ENCODE measurements around the gene CEP131.

CEP131 gene

GRCh38 chr17:81234940-81235821 lies 12.4 kb upstream of the CEP131 start:
- no peak for TF ChIP-seq CTCF (IDR thresholded peaks at IDR 0.05; ENCODE audit: insufficient read depth, missing control alignments)
- FAIRE-seq = no peak
- DNase-seq (ENCODE audit: insufficient read length, low spot score) = no peak

- no peak for DNase-seq (ENCODE audit: insufficient read length, low spot score)
- no peak for FAIRE-seq
- TF ChIP-seq CTCF (IDR thresholded peaks at IDR 0.05; ENCODE audit: insufficient read depth, missing control alignments) = no peak
These were observed 11.7 kb upstream of the CEP131 start for GRCh38 chr17:81234506-81234855.

GRCh38 chr17:81233811-81234505 lies 11.2 kb upstream of the CEP131 start:
- no peak for DNase-seq (ENCODE audit: insufficient read length, low spot score)
- FAIRE-seq = no peak
- TF ChIP-seq CTCF (IDR thresholded peaks at IDR 0.05; ENCODE audit: insufficient read depth, missing control alignments) = no peak

GRCh38 chr17:81233316-81233715 lies 10.6 kb upstream of the CEP131 start:
- no peak for TF ChIP-seq CTCF (IDR thresholded peaks at IDR 0.05; ENCODE audit: insufficient read depth, missing control alignments)
- no peak for DNase-seq (ENCODE audit: insufficient read length, low spot score)
- no peak for FAIRE-seq

GRCh38 chr17:81232616-81233241 lies 10.0 kb upstream of the CEP131 start:
- FAIRE-seq (no peak), DNase-seq (ENCODE audit: insufficient read length, low spot score) (no peak)
- TF ChIP-seq CTCF (IDR thresholded peaks at IDR 0.05; ENCODE audit: insufficient read depth, missing control alignments) = no peak

- TF ChIP-seq CTCF (IDR thresholded peaks at IDR 0.05; ENCODE audit: insufficient read depth, missing control alignments) = no peak
- FAIRE-seq (no peak), DNase-seq (ENCODE audit: insufficient read length, low spot score) (no peak)
These were observed 9.2 kb upstream of the CEP131 start for GRCh38 chr17:81231766-81232581.
